Measurements from ENCODE around the gene F8. TPM values are rescaled to one million over a fixed set of nuclear protein-coding genes. Genes with fewer than 3 reads are reported as not detected.

The F8 gene
- total and polyA plus RNA-seq, 9 of the 15 experiments (the other 6 are each of a cell fraction or from before 2014, with no cell fraction given) = 0.41 to 3.8 (median 0.91) TPM

- TF ChIP-seq ZNF407 (IDR thresholded peaks at IDR 0.05; ENCODE audit: low read depth) = no peak
- TF ChIP-seq TRIM28 (IDR thresholded peaks at IDR 0.05) = no peak
- TF ChIP-seq DPF2 (IDR thresholded peaks at IDR 0.05) = no peak
- TF ChIP-seq RREB1 (CRISPR knock-in tag; IDR thresholded peaks at IDR 0.05) = no peak
- TF ChIP-seq SIN3B (IDR thresholded peaks at IDR 0.05; ENCODE audit: low read depth) = no peak
- TF ChIP-seq ZNF76 (CRISPR knock-in tag; IDR thresholded peaks at IDR 0.05; ENCODE audit: borderline replicate concordance) = no peak
- no peak for TF ChIP-seq ZNF518B (CRISPR knock-in tag; IDR thresholded peaks at IDR 0.05)
- no peak for TF ChIP-seq PRMT5 (CRISPR knock-in tag; IDR thresholded peaks at IDR 0.05)
- no peak for TF ChIP-seq PPARD (CRISPR knock-in tag; IDR thresholded peaks at IDR 0.05)
- TF ChIP-seq RBM25 (IDR thresholded peaks at IDR 0.05; ENCODE audit: low read depth, low read length, severe bottlenecking) = no peak
These were observed 30.4 kb upstream of the F8 start (continued) for GRCh38 chrX:155052738-155053498.

Data from K562 (cell line).